SK-N-MC (cell line): ENCODE results near the gene S100A12.

Source experiments
- EZH2 ChIP-seq: fragments of 200-600 bp; sonication (generic); IDR thresholded peaks from one replicate; pipeline ENCODE4 v1.6.1; 2017; ENCODE audit warnings: antibody characterized with exemption
- FOXP2 ChIP-seq: optimal IDR thresholded peaks from 2 replicates; pipeline ENCODE3; 2011; ENCODE audit warnings: mild to moderate bottlenecking, moderate library complexity; ENCODE audit not compliant: insufficient read depth; ENCODE audit errors: extremely low read length, control extremely low read depth
- POLR2AphosphoS5 ChIP-seq: IDR thresholded peaks from 2 replicates; pipeline ENCODE4 v1.6.1; 2012; ENCODE audit warnings: mild to moderate bottlenecking, low read depth, low read length, borderline replicate concordance

DNA sequence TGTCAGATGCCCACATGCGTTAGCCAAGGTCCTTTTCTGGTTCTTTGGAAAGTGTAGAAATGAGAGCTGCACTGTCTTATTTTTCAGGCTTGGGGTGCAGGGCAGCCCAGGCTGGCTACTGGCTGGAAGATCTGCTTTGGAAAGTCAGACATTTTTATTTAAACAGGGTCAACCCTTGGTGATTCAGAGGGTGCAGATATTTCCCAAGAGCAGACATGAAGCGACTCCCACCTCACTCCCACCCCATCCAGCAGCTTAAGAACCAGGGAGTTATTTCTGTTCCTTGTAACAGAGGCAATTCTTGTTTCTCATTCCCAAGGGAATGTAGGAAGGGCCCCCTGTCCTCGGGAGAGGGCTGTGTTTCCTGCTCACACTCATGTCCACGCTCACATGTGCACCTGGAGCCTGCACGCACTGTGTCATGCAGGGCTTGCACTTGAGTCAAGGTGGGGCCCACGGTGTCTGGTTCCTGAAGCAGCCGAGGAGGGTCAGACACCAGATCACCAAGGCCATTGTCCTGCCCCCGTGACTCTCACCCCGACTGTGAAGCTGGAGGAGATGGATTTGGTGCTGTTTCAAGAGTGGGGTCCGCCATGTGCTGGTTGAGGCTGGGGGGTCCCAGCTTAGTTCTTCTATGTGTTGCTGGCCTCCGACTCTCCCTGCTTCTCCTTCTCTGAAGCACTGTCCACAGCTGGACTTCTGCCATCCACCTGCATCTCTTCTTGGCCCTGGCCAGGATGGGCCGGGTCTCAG, 41.9 kb upstream of the S100A12 start:
- TF ChIP-seq POLR2AphosphoS5 (no peak), EZH2 (no peak), FOXP2 (no peak)
